DMS 273 treated with DMSO at 0.1 percent for 48 hours (cell line): ENCODE measurements around the gene TULP3.
"Not testable (repeated sequence)": the region's sequence is repeated elsewhere in the genome, so short reads cannot be mapped to it uniquely, and the experiment has no call there.

Experiments
- DNase-seq: peaks from one replicate; lab custom pipeline; 2025; lab: John Stamatoyannopoulos, UW

Gene TULP3

GRCh38 chr12:2890388-2891239 lies at the start of gene TULP3:
TULP3 (plus strand) TSS chr12:2890891; CDS start chr12:2890948, 57 bp downstream.
- DNase-seq: peak; percentile 93

GRCh38 chr12:2841056-2841650 lies 49.5 kb upstream of the TULP3 start:
- DNase-seq: no peak

GRCh38 chr12:2842948-2843347 lies 47.7 kb upstream of the TULP3 start:
- no peak for DNase-seq

- DNase-seq: no peak
Observed at GRCh38 chr12:2844786-2845185, 45.9 kb upstream of the TULP3 start.

- DNase-seq: no peak
Observed at GRCh38 chr12:2845280-2845679, 45.4 kb upstream of the TULP3 start.

GRCh38 chr12:2851931-2852330 lies 38.8 kb upstream of the TULP3 start:
- DNase-seq: no peak

- peak; percentile 35 for DNase-seq
Observed at GRCh38 chr12:2853626-2854025, 37.1 kb upstream of the TULP3 start.

GRCh38 chr12:2854669-2855453 lies 35.8 kb upstream of the TULP3 start:
- no peak for DNase-seq

- no peak for DNase-seq
Observed at GRCh38 chr12:2855546-2855945, 35.1 kb upstream of the TULP3 start.

- no peak for DNase-seq
Observed at GRCh38 chr12:2856051-2856450, 34.6 kb upstream of the TULP3 start.

GRCh38 chr12:2857021-2857431 lies 33.7 kb upstream of the TULP3 start, which contains the start of gene TEX52:
TEX52 (minus strand) TSS chr12:2857039; CDS start chr12:2857026, 13 bp downstream.
- no peak for DNase-seq

- no peak for DNase-seq
Observed at GRCh38 chr12:2857576-2857975, 33.1 kb upstream of the TULP3 start.

GRCh38 chr12:2858334-2858733 lies 32.4 kb upstream of the TULP3 start:
- no peak for DNase-seq

GRCh38 chr12:2858944-2859421 lies 31.7 kb upstream of the TULP3 start:
- DNase-seq: no peak

- no peak for DNase-seq
Observed at GRCh38 chr12:2860170-2860569, 30.5 kb upstream of the TULP3 start.

GRCh38 chr12:2862876-2863275 lies 27.8 kb upstream of the TULP3 start:
- DNase-seq: no peak

- not testable (repeated sequence) for DNase-seq
Observed at GRCh38 chr12:2863402-2863801, 27.3 kb upstream of the TULP3 start.

GRCh38 chr12:2864198-2864597 lies 26.5 kb upstream of the TULP3 start:
- no peak for DNase-seq

GRCh38 chr12:2868986-2869632 lies 21.6 kb upstream of the TULP3 start:
- DNase-seq: not testable (repeated sequence)

GRCh38 chr12:2876431-2877046 lies 14.2 kb upstream of the TULP3 start:
- no peak for DNase-seq
